SK-N-SH (cell line): ENCODE results near the gene DLX6. TPM values are rescaled to one million over a fixed set of nuclear protein-coding genes. Genes with fewer than 3 reads are reported as not detected.

Experiments
- CTCF ChIA-PET: fragments of 300-600, 350-600 bp; formaldehyde crosslinking; extraction: SDS; loops from one replicate; lab custom pipeline; 2021; lab: Yijun Ruan, JAX
- POLR2A ChIA-PET: fragments of 350-600 bp; sonication (Branson Sonifier 250); formaldehyde crosslinking; extraction: SDS; loops from one replicate; lab custom pipeline; 2020; ENCODE audit warnings: antibody characterized with exemption, inconsistent platforms; lab: Yijun Ruan, JAX
- DNase-seq: peaks from one replicate; pipeline ENCODE4 v3.0.0; 2012
- H2AFZ ChIP-seq: fragments of 200-600 bp; sonication (generic); 2 replicates; pipeline ENCODE4 v1.8.1; 2016; ENCODE audit warnings: antibody characterized with exemption, mild to moderate bottlenecking, low read depth
- H3F3A ChIP-seq: fragments of 200-600 bp; sonication (generic); replicated peaks from 2 replicates; pipeline ENCODE3; 2016; ENCODE audit warnings: antibody characterized with exemption, mild to moderate bottlenecking; ENCODE audit not compliant: insufficient read depth
- H3K27ac ChIP-seq, 2 experiments: fragments of 200-500 bp in 1 of 2; fragments of 200-600 bp in 1 of 2; sonication (Bioruptor generic) in 1 of 2; sonication (generic), shearing (Covaris generic) in 1 of 2; 2 replicates each; pipeline versions ENCODE4 v1.5.1 to v1.6.1; 2014 to 2016; ENCODE audit warnings: low read depth in 2 of 2, inconsistent platforms in 1 of 2, low read length in 1 of 2, mild to moderate bottlenecking in 1 of 2, mixed read lengths in 1 of 2
- H3K27me3 ChIP-seq: fragments of 200-600 bp; sonication (generic), shearing (Covaris generic); 2 replicates; pipeline ENCODE4 v1.6.1; 2016; ENCODE audit warnings: mixed run types; ENCODE audit not compliant: insufficient read depth
- H3K36me3 ChIP-seq, 2 experiments: fragments of 200-500 bp in 1 of 2; fragments of 200-600 bp in 1 of 2; sonication (Bioruptor generic) in 1 of 2; sonication (generic) in 1 of 2; replicated peaks in 1 of 2; 2 replicates each; pipeline versions ENCODE3 to v1.5.1; 2014 to 2016; ENCODE audit warnings: low read length in 1 of 2, mild to moderate bottlenecking in 1 of 2; ENCODE audit not compliant: insufficient read depth in 2 of 2, control insufficient read depth in 1 of 2
- H3K4me1 ChIP-seq, 2 experiments: fragments of 200-500 bp in 1 of 2; fragments of 200-600 bp in 1 of 2; sonication (Bioruptor generic) in 1 of 2; sonication (generic), shearing (Covaris generic) in 1 of 2; 2 replicates each; pipeline versions ENCODE4 v1.5.1 to v1.6.1; 2014 to 2016; ENCODE audit warnings: low read depth in 1 of 2, low read length in 1 of 2, mixed run types in 1 of 2; ENCODE audit not compliant: insufficient read depth in 2 of 2, control insufficient read depth in 1 of 2
- H3K4me2 ChIP-seq: fragments of 200-600 bp; sonication (generic), shearing (Covaris generic); 2 replicates; pipeline ENCODE4 v1.6.1; 2017; ENCODE audit warnings: mixed run types
- H3K4me3 ChIP-seq, 2 experiments: fragments of 200-500 bp in 1 of 2; fragments of 200-600 bp in 1 of 2; sonication (Bioruptor generic) in 1 of 2; sonication (generic), shearing (Covaris generic) in 1 of 2; 2 replicates each; pipeline versions ENCODE4 v1.5.1 to v1.8.1; 2014 to 2016; ENCODE audit warnings: low read depth in 2 of 2, inconsistent platforms in 1 of 2, low read length in 1 of 2, mild to moderate bottlenecking in 1 of 2, mixed read lengths in 1 of 2, moderate library complexity in 1 of 2
- H3K79me2 ChIP-seq: fragments of 200-600 bp; sonication (generic); 2 replicates; pipeline ENCODE4 v1.8.1; 2017; ENCODE audit warnings: mild to moderate bottlenecking; ENCODE audit not compliant: insufficient read depth
- H3K9ac ChIP-seq: fragments of 200-600 bp; sonication (generic); 2 replicates; pipeline ENCODE4 v1.6.1; 2017; ENCODE audit warnings: mixed run types
- H3K9me2 ChIP-seq: fragments of 200-600 bp; sonication (generic); 2 replicates; pipeline ENCODE4 v1.6.1; 2017; ENCODE audit warnings: mixed run types
- H3K9me3 ChIP-seq: fragments of 200-600 bp; sonication (generic); 2 replicates; pipeline ENCODE4 v1.6.1; 2017; ENCODE audit warnings: mixed run types, mild to moderate bottlenecking, moderate library complexity
- H4K20me1 ChIP-seq: fragments of 200-600 bp; sonication (generic); 2 replicates; pipeline ENCODE4 v1.6.1; 2017; ENCODE audit warnings: mild to moderate bottlenecking, mixed run types; ENCODE audit not compliant: insufficient read depth
- CHD2 ChIP-seq: fragments of 150-350 bp; IDR thresholded peaks from 2 replicates; pipeline ENCODE4 v1.6.1; 2018; ENCODE audit warnings: low read length; ENCODE audit not compliant: partially characterized antibody
- FOXJ3 ChIP-seq: sonication (generic); formaldehyde crosslinking; IDR thresholded peaks from 2 replicates; pipeline ENCODE4 v1.5.1; 2020; ENCODE audit warnings: mild to moderate bottlenecking, missing genetic modification reagents
- IRF3 ChIP-seq: fragments of 150-350 bp; IDR thresholded peaks from 2 replicates; pipeline ENCODE4 v1.6.1; 2016; ENCODE audit warnings: mild to moderate bottlenecking, low read depth, low read length
- MAX ChIP-seq: IDR thresholded peaks from 2 replicates; pipeline ENCODE4 v1.4.0; 2012; ENCODE audit warnings: low read depth
- MXI1 ChIP-seq: IDR thresholded peaks from 2 replicates; pipeline ENCODE4 v1.6.1; 2012; ENCODE audit warnings: mild to moderate bottlenecking, low read depth, low read length, improper control_type of control experiment
- NFIC ChIP-seq: IDR thresholded peaks from 2 replicates; pipeline ENCODE4 v1.4.0; 2012; ENCODE audit warnings: borderline replicate concordance
- NRF1 ChIP-seq: IDR thresholded peaks from 2 replicates; pipeline ENCODE4 v1.6.1; 2012; ENCODE audit warnings: low read depth, mild to moderate bottlenecking, low read length
- POLR2AphosphoS5 ChIP-seq: IDR thresholded peaks from 2 replicates; pipeline ENCODE4 v1.6.1; 2012; ENCODE audit warnings: low read depth, low read length
- RAD21 ChIP-seq: IDR thresholded peaks from 2 replicates; pipeline ENCODE4 v1.6.1; 2012; ENCODE audit warnings: mild to moderate bottlenecking, low read length
- RCOR1 ChIP-seq: fragments of 150-350 bp; IDR thresholded peaks from 2 replicates; pipeline ENCODE4 v1.6.1; 2017; ENCODE audit warnings: antibody characterized with exemption, low read length
- RFX5 ChIP-seq: IDR thresholded peaks from 2 replicates; pipeline ENCODE4 v1.6.1; 2012; ENCODE audit warnings: mild to moderate bottlenecking, improper control_type of control experiment, low read length
- RXRA ChIP-seq: IDR thresholded peaks from 2 replicates; pipeline ENCODE4 v1.4.0; 2012; ENCODE audit warnings: low read depth, mild to moderate bottlenecking, borderline replicate concordance
- TEAD4 ChIP-seq: IDR thresholded peaks from 2 replicates; pipeline ENCODE4 v1.4.0; 2012; ENCODE audit warnings: mild to moderate bottlenecking, borderline replicate concordance; ENCODE audit not compliant: insufficient read depth
- USF1 ChIP-seq: IDR thresholded peaks from 2 replicates; pipeline ENCODE4 v1.4.0; 2012; ENCODE audit warnings: low read depth, borderline replicate concordance
- WGBS: methylation state at CpG from one replicate; pipeline ENCODE4 v1.1.6; 2017; ENCODE audit warnings: low lambda C conversion rate; 5-methylcytosine and 5-hydroxymethylcytosine counted together
- polyA plus RNA-seq, 3 experiments: library from polyadenylated mRNA; depleted of rRNA; stranded (reverse); fragments of >200 nt; gene quantifications; 2 replicates each; pipeline ENCODE4 v1.2.3, GENCODE V29; 2012

The DLX6 gene
- 0.23 and 0.37 TPM in 2 replicates for polyA plus RNA-seq (2012; rRNA removed)
- polyA plus RNA-seq (2012; cell fraction: cytosol; rRNA removed) = 0.21 and 0.41 TPM in 2 replicates
- polyA plus RNA-seq (2012; cell fraction: nucleus; rRNA removed) = 0.35 and 1.1 TPM in 2 replicates

GRCh38 chr7:97005183-97006054, at the start of gene DLX6:
DLX6 (plus strand) TSS chr7:97005553; CDS start chr7:97005978, 425 bp downstream.
- Histone ChIP-seq H3K27me3 (0 out of 2 replicates have a peak, but pooled peaks cover 8% of the 10 kb centered on the region), H4K20me1 (no peaks in the 10 kb centered on the region), H2AFZ (peak within 1 kb of the TSS; percentile 92), H3K9me2 (no peaks in the 10 kb centered on the region), H3K27ac (peak within 1 kb of the TSS in 1 of 2 experiments; percentile 92; a peak in 2 of 4 replicates), H3K4me2 (peak within 1 kb of the TSS; percentile 95), H3K36me3 (peaks cover 0 to 9% of the 10 kb centered on the region in 2 experiments), H3K9ac (no peak within 1 kb of the TSS; the same call in 1 of the 2 replicates), H3K79me2 (no peaks in the 10 kb centered on the region), H3K4me1 (peaks cover 0 to 12% of the 10 kb centered on the region in 2 experiments; a peak in 1 of 4 replicates), H3K4me3 (peak within 1 kb of the TSS; percentile 54 to 68), H3F3A (no peaks in the 10 kb centered on the region), H3K9me3 (no peaks in the 10 kb centered on the region)
- WGBS = 2% methylated on average over 26 of the region's 44 CpGs
- ChIA-PET CTCF (interaction anchor here (0.7 to 4.1 kb wide), 10 partner anchors 11 to 930 kb away, joined by 3 to 40 read pairs (median 4); no protein-coding TSS in a partner anchor), POLR2A (interaction anchor here (0.6 to 2.7 kb wide), 9 partner anchors 8 to 726 kb away, joined by 3 to 19 read pairs (median 4); partner anchors contain the start of genes DLX5 and SDHAF3)
- DNase-seq = peak; percentile 99
- TF ChIP-seq IRF3 (peak; percentile 40; the same call in 1 of the 2 replicates), RCOR1 (peak; percentile 66), RFX5 (peak; percentile 90), NFIC (no peak), POLR2AphosphoS5 (0 out of 2 replicates have a peak, but pooled peaks have one; percentile 14), FOXJ3 (no peak), MXI1 (peak; percentile 86), RAD21 (peak; percentile 3; the same call in 1 of the 2 replicates), MAX (peak; percentile 88), NRF1 (peak; percentile 47), TEAD4 (no peak), USF1 (no peak), CHD2 (peak; percentile 59), RXRA (no peak)

GRCh38 chr7:96959135-96959534, 46.2 kb upstream of the DLX6 start:
- CTCF ChIA-PET = interaction anchor here (1.5 kb wide), 1 partner anchor 22 kb away, joined by 7 read pairs; no protein-coding TSS in a partner anchor

More at GRCh38 chr7:96959135-96959534, 46.2 kb upstream of the DLX6 start:
- Histone ChIP-seq H3K9me3 (no peaks in the 10 kb centered on the region), H3K4me3 (no peak overlapping the region), H3K27me3 (no peaks in the 10 kb centered on the region), H2AFZ (no peak overlapping the region), H3K27ac (no peak overlapping the region), H3K4me1 (no peaks in the 10 kb centered on the region), H3K4me2 (no peak overlapping the region)
- DNase-seq = no peak
- TF ChIP-seq RCOR1 = no peak
- TF ChIP-seq, all 33 proteins: peak for 0
- POLR2A ChIA-PET = no interaction called here
- Histone ChIP-seq H3K36me3 (no peaks in the 10 kb centered on the region), H3K9ac (no peak overlapping the region), H3K79me2 (no peaks in the 10 kb centered on the region), H3F3A (no peaks in the 10 kb centered on the region), H3K9me2 (no peaks in the 10 kb centered on the region), H4K20me1 (no peaks in the 10 kb centered on the region)
